HFFc6 (cell line): ENCODE data around the gene CTNND2. TPM values are rescaled to one million over a fixed set of nuclear protein-coding genes. Genes with fewer than 3 reads are reported as not detected.

Experiments
- DNase-seq: peaks from one replicate; pipeline ENCODE4 v3.0.0-alpha.2; 2018
- H3K27ac Mint-ChIP-seq: 2 replicates; pipeline ENCODE4 v1.8.0; 2020; ENCODE audit warnings: mild to moderate bottlenecking, mixed read lengths
- H3K27me3 Mint-ChIP-seq: 2 replicates; pipeline ENCODE4 v1.8.0; 2021; ENCODE audit warnings: mild to moderate bottlenecking, moderate library complexity, mixed read lengths; ENCODE audit not compliant: insufficient read depth
- H3K36me3 Mint-ChIP-seq: 2 replicates; pipeline ENCODE4 v1.8.0; 2021; ENCODE audit warnings: low read depth, mixed read lengths
- H3K4me1 Mint-ChIP-seq: 2 replicates; pipeline ENCODE4 v1.8.0; 2020; ENCODE audit warnings: low read depth, mixed read lengths
- H3K4me3 Mint-ChIP-seq: 2 replicates; pipeline ENCODE4 v1.8.0; 2020; ENCODE audit warnings: mild to moderate bottlenecking, moderate library complexity, mixed read lengths
- H3K9me3 Mint-ChIP-seq: 2 replicates; pipeline ENCODE4 v1.8.0; 2020; ENCODE audit warnings: mild to moderate bottlenecking, mixed read lengths
- CTCF ChIP-seq: fragments of 200-600 bp; sonication (generic); IDR thresholded peaks from 2 replicates; pipeline ENCODE4 v1.5.0; 2021; ENCODE audit warnings: antibody characterized with exemption, mild to moderate bottlenecking
- total RNA-seq, 6 experiments: library from RNA; stranded (reverse); fragmentation: NEBNext Ultra II Directional; extraction: Animal tissue kit (Norgen Biotek cat#: 25700); gene quantifications; 2 replicates in 1 of 6; 3 replicates in 5 of 6; pipeline ENCODE4 v1.2.3, GENCODE V29; 2021

CTNND2 gene
- total RNA-seq, 6 experiments from 2014 or later = not detected

- Mint-ChIP-seq H3K9me3 (peaks cover 40% of the 10 kb centered on the region), H3K4me3 (no peak overlapping the region), H3K36me3 (no peaks in the 10 kb centered on the region; the same call in 1 of the 2 replicates), H3K4me1 (no peaks in the 10 kb centered on the region), H3K27ac (no peak overlapping the region), H3K27me3 (no peaks in the 10 kb centered on the region)
- no peak for TF ChIP-seq CTCF
- no peak for DNase-seq
Measured at GRCh38 chr5:11482011-11482410, 422.2 kb downstream of the CTNND2 start.

- H3K4me1 Mint-ChIP-seq = no peaks in the 10 kb centered on the region
- no peaks in the 10 kb centered on the region; the same call in 1 of the 2 replicates for H3K36me3 Mint-ChIP-seq
- TF ChIP-seq CTCF = no peak
- DNase-seq = no peak
- peaks cover 39% of the 10 kb centered on the region for H3K9me3 Mint-ChIP-seq
- H3K4me3 Mint-ChIP-seq = no peak overlapping the region
- H3K27ac Mint-ChIP-seq = no peak overlapping the region
- no peaks in the 10 kb centered on the region for H3K27me3 Mint-ChIP-seq
Measured at GRCh38 chr5:11477786-11478185, 426.5 kb downstream of the CTNND2 start.

GRCh38 chr5:11476866-11477265 lies 427.4 kb downstream of the CTNND2 start:
- Mint-ChIP-seq H3K27me3 (no peaks in the 10 kb centered on the region; the same call in 1 of the 2 replicates), H3K4me1 (no peaks in the 10 kb centered on the region), H3K36me3 (no peaks in the 10 kb centered on the region; the same call in 1 of the 2 replicates), H3K27ac (no peak overlapping the region), H3K4me3 (no peak overlapping the region), H3K9me3 (peaks cover 36% of the 10 kb centered on the region)
- TF ChIP-seq CTCF = no peak
- DNase-seq = no peak

- Mint-ChIP-seq H3K27ac (no peak overlapping the region), H3K36me3 (no peaks in the 10 kb centered on the region), H3K9me3 (peaks cover 28% of the 10 kb centered on the region), H3K27me3 (no peaks in the 10 kb centered on the region; the same call in 1 of the 2 replicates), H3K4me3 (no peak overlapping the region), H3K4me1 (no peaks in the 10 kb centered on the region)
- no peak for TF ChIP-seq CTCF
- DNase-seq = no peak
Measured at GRCh38 chr5:11468334-11469039, 435.8 kb downstream of the CTNND2 start.

GRCh38 chr5:11467588-11467987 lies 436.7 kb downstream of the CTNND2 start:
- no peak overlapping the region for H3K4me3 Mint-ChIP-seq
- H3K27me3 Mint-ChIP-seq = no peaks in the 10 kb centered on the region; the same call in 1 of the 2 replicates
- no peak for DNase-seq
- no peak for TF ChIP-seq CTCF
- H3K4me1 Mint-ChIP-seq = no peaks in the 10 kb centered on the region
- H3K36me3 Mint-ChIP-seq = no peaks in the 10 kb centered on the region
- peaks cover 27% of the 10 kb centered on the region for H3K9me3 Mint-ChIP-seq
- no peak overlapping the region for H3K27ac Mint-ChIP-seq
